Chondrocyte (in vitro differentiated cells): Measurements from ENCODE around the gene FAM25G. TPM values are rescaled to one million over a fixed set of nuclear protein-coding genes. Genes with fewer than 3 reads are reported as not detected.
"Not testable (repeated sequence)": the region's sequence is repeated elsewhere in the genome, so short reads cannot be mapped to it uniquely, and the experiment has no call there.

ENCODE experiments used
- DNase-seq: peaks from one replicate; pipeline ENCODE4 v3.0.0; 2021; ENCODE audit warnings: mixed read lengths, low spot score
- H3K27ac Mint-ChIP-seq: one replicate; pipeline ENCODE4 v1.8.0; 2021; ENCODE audit warnings: mild to moderate bottlenecking, moderate library complexity, mixed read lengths; ENCODE audit not compliant: unreplicated experiment
- H3K27me3 Mint-ChIP-seq: 2 replicates; pipeline ENCODE4 v1.8.0; 2021; ENCODE audit warnings: low read depth, mixed read lengths
- H3K36me3 Mint-ChIP-seq: 2 replicates; pipeline ENCODE4 v1.8.0; 2021; ENCODE audit warnings: low read depth, mixed read lengths
- H3K4me1 Mint-ChIP-seq: 2 replicates; pipeline ENCODE4 v1.8.0; 2021; ENCODE audit warnings: low read depth, mild to moderate bottlenecking, mixed read lengths
- H3K4me3 Mint-ChIP-seq: one replicate; pipeline ENCODE4 v1.8.0; 2021; ENCODE audit warnings: mild to moderate bottlenecking, moderate library complexity, mixed read lengths; ENCODE audit not compliant: unreplicated experiment
- H3K9me3 Mint-ChIP-seq: 2 replicates; pipeline ENCODE4 v1.8.0; 2021; ENCODE audit warnings: low read depth, mixed read lengths
- CTCF ChIP-seq: fragments of 200-600 bp; sonication (generic); IDR thresholded peaks from 2 replicates; pipeline ENCODE4 v1.5.0; 2021; ENCODE audit warnings: antibody characterized with exemption, mild to moderate bottlenecking, moderate library complexity
- total RNA-seq: library from RNA; stranded (reverse); gene quantifications from 3 replicates; pipeline ENCODE4 v1.2.1, GENCODE V29; 2021

The FAM25G gene
- total RNA-seq, 1 donor from 2014 or later: not detected

- Mint-ChIP-seq H3K27me3 (peaks cover 6% of the 10 kb centered on the region), H3K27ac (no peak overlapping the region), H3K4me1 (peaks cover 12% of the 10 kb centered on the region), H3K36me3 (no peaks in the 10 kb centered on the region), H3K9me3 (no peaks in the 10 kb centered on the region), H3K4me3 (no peak overlapping the region)
- TF ChIP-seq CTCF: no peak
- peak; percentile 79 for DNase-seq
Measured at GRCh38 chr10:47456079-47456785, 35.3 kb downstream of the FAM25G start.

GRCh38 chr10:47455350-47456078 lies 36.0 kb downstream of the FAM25G start:
- not testable (repeated sequence) for H3K27ac Mint-ChIP-seq, H3K27me3 Mint-ChIP-seq, H3K9me3 Mint-ChIP-seq, DNase-seq, H3K4me3 Mint-ChIP-seq, H3K36me3 Mint-ChIP-seq, H3K4me1 Mint-ChIP-seq

- H3K4me1 Mint-ChIP-seq: peaks cover 9% of the 10 kb centered on the region
- no peak for TF ChIP-seq CTCF
- H3K27ac Mint-ChIP-seq: no peak overlapping the region
- no peaks in the 10 kb centered on the region for H3K9me3 Mint-ChIP-seq
- no peak overlapping the region for H3K4me3 Mint-ChIP-seq
- peaks cover 6% of the 10 kb centered on the region for H3K27me3 Mint-ChIP-seq
- no peak for DNase-seq
- no peaks in the 10 kb centered on the region for H3K36me3 Mint-ChIP-seq
Measured at GRCh38 chr10:47454780-47455058, 36.8 kb downstream of the FAM25G start.

DNA sequence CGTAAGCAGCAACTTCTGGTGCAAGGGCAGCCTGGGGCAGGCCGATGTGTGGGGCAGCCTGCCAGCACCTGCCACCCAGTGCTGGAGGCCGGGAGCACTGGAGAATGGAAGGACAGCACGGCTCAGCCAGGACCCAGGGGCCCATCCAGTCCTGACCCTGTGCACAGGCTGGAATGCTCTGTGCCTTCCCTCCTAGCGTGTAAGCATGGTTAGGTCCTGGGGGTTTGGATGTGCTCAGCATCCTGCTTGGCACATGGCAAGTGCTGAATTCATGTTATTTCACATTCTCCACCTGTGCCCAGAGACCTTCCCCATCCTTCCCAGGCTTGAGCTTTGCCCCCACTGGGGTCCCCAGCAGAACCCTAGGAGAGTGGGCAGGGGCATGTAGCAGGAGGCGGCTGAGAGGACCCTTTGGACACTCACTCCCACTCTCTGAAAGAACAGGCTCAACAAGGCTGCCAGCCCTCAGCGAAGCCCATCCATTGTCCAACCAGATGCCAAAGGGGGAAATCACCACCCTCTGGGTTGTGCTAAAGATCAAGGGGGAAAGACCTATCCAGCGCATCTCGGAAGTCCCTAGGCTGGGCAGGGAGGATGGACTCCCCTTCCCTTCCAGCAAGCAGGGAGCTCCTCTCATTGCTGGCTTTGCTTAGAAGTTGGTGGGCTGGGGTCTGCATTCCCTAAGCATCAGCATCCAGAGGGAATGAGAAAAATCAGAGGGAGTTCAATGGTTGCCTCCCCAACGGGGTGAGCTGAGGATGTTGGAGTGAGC lies 37.3 kb downstream of the FAM25G start:
- H3K9me3 Mint-ChIP-seq: no peaks in the 10 kb centered on the region
- peaks cover 6% of the 10 kb centered on the region for H3K27me3 Mint-ChIP-seq
- no peak overlapping the region for H3K27ac Mint-ChIP-seq
- peaks cover 9% of the 10 kb centered on the region for H3K4me1 Mint-ChIP-seq
- no peaks in the 10 kb centered on the region for H3K36me3 Mint-ChIP-seq
- no peak for TF ChIP-seq CTCF
- no peak overlapping the region for H3K4me3 Mint-ChIP-seq
- peak; percentile 68 for DNase-seq

- peaks cover 2% of the 10 kb centered on the region for H3K4me1 Mint-ChIP-seq
- no peak overlapping the region for H3K27ac Mint-ChIP-seq
- H3K36me3 Mint-ChIP-seq: no peaks in the 10 kb centered on the region
Measured at GRCh38 chr10:47453141-47454007, 38.1 kb downstream of the FAM25G start.

More at GRCh38 chr10:47453141-47454007, 38.1 kb downstream of the FAM25G start:
- DNase-seq: no peak
- Mint-ChIP-seq H3K9me3 (no peaks in the 10 kb centered on the region), H3K4me3 (no peak overlapping the region), H3K27me3 (peaks cover 6% of the 10 kb centered on the region)
- no peak for TF ChIP-seq CTCF
